ENCODE data around the gene GFOD2.
"Not testable (repeated sequence)": the region's sequence is repeated elsewhere in the genome, so short reads cannot be mapped to it uniquely, and the experiment has no call there.

GFOD2 gene, protein sequence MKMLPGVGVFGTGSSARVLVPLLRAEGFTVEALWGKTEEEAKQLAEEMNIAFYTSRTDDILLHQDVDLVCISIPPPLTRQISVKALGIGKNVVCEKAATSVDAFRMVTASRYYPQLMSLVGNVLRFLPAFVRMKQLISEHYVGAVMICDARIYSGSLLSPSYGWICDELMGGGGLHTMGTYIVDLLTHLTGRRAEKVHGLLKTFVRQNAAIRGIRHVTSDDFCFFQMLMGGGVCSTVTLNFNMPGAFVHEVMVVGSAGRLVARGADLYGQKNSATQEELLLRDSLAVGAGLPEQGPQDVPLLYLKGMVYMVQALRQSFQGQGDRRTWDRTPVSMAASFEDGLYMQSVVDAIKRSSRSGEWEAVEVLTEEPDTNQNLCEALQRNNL

DNA sequence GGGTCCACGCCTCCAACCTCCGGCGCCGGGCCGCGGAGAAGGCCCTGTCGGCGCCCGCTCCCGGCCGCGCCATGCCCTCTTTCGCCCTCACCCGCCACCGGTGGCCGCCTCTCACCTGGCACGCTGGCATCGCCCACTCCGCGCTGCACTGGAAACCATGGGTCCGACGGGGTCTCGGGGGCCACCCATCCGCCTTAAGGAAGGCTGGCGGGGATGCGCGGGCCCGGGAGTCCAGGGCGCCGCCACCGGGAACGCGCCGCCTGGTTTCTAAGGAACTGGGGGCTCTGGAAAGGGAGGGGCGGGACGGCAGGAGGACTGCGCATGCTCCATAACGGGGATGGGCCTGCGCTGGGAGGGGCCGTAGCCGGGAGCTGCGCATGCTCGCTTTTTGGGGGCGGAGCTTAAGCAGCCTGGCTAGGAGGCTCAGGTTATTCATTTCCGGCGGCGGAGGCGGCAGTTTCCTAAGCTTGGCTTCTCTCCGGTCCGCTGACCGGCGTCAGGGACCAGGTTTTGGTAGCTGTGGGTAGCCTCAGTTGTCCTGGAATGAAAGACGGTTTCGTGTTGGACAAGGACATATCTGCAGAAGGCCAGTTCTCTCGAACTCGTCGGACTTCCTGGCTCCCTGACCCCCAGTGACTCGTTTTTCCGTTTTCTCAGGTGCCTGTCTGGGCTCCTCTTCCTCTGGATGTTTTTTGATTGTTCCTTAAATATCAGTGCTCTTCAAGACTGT lies at the start of gene GFOD2:
Gene GFOD2 (minus strand): TSS at position 269 of the 730 bp plus-strand sequence. CDS start 33,601 bp downstream, outside the sequence.
- DNase-seq (ENCODE audit: low spot score) = peak; percentile 100

DNA sequence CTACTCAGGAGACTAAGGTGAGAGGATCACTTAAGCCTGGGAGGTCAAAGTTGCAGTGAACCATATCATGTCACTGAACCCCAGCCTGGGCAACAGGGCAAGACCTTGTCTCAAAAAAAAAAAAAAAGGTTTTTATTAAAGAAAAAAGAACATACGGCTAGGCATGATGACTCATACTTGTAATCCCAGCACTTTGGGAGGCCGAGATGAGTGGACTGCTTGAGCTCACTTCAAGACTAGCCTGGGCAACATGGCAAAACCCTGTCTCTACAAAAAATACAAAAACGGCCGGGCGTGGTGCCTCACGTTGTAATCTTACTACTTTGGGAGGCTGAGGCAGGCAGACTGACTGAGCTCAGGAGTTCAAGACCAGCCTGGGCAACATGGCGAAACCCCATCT lies 48.8 kb upstream of the GFOD2 start:
- peak; percentile 30 for DNase-seq (ENCODE audit: low spot score)

DNA sequence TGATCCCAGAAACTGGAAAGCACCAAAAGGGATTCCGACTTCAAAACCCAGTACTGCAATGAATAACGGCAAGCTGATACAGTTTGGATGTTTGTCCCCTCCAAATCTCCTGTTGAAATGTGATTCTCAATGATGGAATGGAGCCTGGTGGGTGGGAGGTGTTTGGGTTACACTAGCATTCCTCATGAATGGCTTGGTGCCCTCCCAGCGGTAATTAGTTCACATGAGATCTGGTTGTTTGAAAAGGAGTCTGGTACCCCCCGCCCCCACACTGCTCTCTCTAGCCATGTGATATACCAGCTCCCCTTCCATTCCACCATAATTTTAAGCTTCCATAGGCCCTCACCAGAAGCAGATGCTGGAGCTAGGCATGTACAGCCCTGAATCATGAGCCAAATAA lies 47.2 kb upstream of the GFOD2 start:
- DNase-seq (ENCODE audit: low spot score) = no peak

DNA sequence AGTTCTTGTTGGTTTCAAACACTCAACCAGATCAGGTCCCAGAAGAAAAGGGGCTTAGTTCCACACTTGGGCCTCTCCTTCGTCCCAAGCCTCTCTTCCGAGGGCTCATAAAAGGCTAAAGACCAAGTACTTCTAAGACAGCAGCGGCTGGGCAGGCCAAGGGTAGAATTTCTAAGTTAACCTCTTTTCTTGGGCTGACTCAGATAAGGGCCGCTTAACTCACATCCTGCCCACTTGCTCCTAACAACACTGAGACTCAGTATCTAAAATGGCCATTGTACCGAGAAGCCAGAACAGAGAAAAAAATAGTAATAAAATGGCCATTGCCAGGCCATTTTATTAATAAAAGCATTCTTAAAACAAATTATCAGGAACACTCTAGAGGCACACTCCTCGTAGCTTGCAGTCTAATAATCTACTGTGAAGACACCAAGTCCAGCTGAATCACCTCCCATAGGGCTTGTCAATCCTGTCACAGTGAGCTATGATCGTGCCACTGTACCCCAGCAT lies 45.1 kb upstream of the GFOD2 start:
- no peak for DNase-seq (ENCODE audit: low spot score)

DNA sequence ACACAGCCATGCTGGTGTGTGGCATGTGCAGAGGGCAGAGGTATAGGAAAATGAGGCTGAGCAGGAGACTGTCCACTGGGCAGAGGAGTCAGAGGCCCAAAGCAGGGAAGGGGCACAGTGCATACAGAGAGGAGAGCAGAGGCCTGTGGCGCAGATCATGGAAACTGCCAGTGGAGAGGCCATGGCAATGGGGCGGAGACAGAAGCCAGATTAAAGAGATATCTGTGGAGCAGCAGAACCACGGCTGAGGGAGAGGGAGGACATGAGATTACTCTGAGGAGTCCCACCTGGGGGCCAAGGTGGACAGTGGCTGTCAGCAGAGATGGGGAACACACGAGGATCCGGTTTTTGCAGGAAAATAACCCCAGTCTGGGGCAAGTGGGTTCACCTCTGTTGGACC lies 44.0 kb upstream of the GFOD2 start:
- DNase-seq (ENCODE audit: low spot score) = no peak

DNA sequence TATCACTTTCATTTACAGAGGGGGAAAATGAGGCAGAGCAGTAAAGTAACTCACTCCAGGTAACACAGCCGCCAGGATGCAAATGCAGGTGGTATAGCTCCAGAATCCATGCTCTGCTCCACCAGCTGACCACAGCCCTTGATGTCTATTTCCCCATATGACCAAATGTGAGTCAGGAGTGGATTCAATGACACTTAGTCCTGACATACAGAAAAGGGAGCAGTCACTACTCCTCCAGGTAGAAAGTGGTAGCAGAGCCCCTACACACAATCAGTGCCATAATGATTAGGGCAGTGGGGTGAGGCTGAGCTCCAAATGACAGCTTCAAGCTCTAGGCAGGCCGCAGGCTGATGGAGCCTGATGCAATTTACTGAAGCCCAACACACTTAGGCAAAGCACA lies 43.3 kb upstream of the GFOD2 start:
- DNase-seq (ENCODE audit: low spot score) = no peak

DNA sequence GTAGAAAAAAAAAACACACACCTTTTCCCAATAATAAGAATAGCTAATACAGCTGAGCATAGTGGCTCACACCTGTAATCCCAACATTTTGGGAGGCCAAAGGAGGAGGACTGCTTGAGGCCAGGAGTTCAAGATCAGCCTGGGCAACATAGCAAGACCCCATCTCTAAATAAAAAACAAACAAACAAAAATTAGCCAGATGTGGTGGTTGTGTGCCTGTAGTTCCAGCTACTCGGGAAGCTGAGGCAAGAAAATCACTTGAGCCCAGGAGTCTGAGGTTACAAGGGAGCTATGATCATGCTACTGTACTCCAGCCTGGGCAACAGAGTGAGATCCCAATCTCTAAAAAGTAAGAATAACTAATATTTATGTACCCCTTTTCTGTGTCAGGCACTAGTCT lies 42.8 kb upstream of the GFOD2 start:
- no peak for DNase-seq (ENCODE audit: low spot score)

DNA sequence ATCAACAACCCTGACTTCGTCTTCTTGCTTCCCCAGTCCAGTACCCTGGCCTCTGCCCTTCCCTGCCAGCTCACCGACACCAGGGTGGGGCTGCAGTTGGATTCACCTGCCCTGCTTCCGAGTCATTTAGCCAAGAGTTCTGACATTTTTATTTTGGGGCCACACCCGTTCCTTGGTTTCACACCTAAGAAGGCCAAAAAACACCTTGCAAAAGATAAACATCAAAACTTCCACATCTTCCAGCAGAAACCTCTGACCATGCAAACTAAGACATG lies 41.8 kb upstream of the GFOD2 start:
- DNase-seq (ENCODE audit: low spot score) = no peak

DNA sequence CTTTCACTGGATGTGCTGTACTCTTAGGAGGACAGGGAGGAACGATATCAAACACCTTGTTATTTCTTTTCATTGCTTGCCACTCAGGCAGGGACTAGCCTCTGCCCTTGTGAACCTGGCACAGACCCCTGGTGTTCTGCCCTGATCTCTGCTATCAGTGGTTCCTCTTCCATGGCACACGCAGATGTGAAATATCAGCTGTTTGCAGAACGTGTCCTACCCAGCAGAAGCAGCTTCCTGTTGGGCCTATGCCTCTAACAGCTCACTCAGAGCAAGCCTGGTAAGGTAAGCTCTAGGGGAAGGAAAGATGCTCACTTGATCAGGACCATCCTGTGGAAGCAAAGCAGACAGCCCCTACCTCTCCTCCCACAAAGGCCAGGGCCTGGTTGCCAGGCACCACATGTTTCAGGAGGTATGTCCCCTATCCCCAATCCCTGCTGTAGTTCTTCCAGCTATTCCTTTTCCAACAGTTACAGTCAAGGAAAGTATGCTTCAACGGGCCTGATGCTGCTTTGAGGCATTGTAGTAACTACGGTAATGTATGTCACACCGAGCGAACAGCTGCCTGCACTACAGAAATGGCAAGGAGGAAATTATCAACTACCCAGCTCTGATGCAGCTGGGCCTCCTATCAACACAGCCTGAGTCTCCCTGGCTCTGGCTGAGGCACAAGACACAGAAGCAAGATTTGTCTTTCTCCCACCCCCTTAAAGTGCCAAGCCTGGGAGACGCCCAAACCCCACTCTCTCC lies 41.3 kb upstream of the GFOD2 start:
- no peak for DNase-seq (ENCODE audit: low spot score)

DNA sequence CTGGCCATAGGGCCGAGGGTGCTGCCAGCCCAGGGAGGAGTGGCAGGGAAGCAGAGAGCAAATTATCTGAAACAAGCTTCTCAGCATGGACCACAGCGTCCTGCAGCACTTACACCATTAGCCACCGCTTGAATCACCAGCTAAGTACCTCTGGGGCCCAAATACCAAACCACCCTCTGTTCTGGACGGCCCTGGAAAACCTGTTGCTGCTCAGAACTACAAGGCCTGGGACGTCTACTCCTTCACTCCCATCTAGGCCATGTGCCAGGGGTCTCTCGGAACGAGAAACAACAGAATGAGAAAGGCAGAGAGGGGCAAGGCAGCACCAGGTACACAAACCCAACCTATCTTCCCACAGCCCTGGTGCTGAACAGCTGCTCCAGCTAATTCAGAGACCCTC lies 39.9 kb upstream of the GFOD2 start:
- DNase-seq (ENCODE audit: low spot score) = no peak

DNA sequence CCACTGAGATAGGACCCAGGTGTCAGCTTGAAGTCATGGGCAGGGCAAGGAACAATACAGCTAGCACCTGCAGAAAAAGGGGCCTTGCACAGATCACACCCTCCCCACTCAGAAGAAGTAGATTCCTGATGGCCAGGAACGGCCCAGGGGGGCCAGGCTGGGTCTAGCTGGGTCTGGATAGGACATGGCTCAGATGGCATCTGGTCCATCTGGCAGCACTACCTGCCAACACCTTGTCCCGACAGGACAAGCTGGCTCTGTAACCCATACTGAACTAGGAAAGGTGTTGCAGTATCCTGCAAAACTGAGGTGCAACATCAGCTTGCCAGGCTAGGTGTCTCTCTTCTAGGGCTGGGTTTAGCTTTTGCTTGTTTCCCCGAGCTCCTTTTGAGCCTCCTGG lies 38.9 kb upstream of the GFOD2 start:
- DNase-seq (ENCODE audit: low spot score) = no peak

DNA sequence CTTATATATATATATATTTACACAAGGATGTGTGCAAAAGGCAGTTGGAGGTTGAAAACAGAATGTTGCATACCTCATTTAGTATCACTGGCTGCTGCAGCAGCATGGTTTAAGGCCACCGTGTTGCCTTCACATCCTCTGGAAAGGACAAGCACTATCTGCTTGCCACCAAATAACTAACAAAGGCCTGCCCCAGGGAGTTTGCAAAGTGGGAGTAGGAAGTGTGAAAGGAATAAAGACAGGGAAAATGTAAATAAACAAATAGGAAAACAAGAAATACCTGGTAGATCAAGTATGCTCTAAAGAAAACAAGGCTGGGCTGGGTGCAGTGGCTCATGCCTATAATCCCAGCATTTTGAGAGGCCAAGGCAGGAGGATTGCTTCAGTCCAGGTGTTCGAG lies 33.5 kb upstream of the GFOD2 start:
- no peak for DNase-seq (ENCODE audit: low spot score)

DNA sequence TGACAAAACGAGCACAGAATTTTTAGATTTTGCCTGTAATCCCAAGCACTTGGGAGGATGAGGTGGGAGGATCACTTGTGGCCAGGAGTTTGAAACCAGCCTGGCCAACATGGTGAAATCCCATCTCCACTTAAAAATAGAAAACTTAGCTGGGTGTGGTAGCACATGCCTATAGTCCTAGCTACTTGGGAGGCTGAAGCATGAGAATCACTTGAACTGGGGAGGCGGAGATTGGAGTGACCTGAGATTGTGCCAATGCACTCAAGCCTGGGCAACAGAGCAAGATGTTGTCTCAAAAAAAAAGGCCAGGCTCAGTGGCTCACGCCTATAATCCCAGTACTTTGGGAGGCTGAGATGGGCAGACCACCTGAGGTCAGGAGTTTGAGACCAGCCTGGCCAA lies 32.2 kb upstream of the GFOD2 start:
- DNase-seq (ENCODE audit: low spot score) = not testable (repeated sequence)

DNA sequence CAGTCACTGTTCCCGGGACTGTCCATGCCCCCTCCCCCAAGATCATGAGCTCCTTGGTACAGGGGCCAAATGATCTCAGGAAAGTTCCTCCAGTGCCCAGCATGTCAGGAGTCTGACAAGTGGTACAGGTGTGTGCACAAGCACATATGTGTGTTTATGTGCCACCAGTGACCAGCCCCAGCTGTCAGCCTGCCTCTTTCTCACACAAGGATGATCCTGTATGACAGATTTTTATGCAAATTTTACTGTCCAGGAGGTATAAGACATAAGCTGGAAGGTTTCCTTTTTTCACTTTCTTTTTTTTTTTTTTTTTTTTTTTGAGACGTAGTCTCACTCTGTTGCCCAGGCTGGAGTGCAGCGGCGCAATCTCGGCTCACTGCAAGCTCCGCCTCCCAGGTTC lies 31.4 kb upstream of the GFOD2 start:
- no peak for DNase-seq (ENCODE audit: low spot score)

DNA sequence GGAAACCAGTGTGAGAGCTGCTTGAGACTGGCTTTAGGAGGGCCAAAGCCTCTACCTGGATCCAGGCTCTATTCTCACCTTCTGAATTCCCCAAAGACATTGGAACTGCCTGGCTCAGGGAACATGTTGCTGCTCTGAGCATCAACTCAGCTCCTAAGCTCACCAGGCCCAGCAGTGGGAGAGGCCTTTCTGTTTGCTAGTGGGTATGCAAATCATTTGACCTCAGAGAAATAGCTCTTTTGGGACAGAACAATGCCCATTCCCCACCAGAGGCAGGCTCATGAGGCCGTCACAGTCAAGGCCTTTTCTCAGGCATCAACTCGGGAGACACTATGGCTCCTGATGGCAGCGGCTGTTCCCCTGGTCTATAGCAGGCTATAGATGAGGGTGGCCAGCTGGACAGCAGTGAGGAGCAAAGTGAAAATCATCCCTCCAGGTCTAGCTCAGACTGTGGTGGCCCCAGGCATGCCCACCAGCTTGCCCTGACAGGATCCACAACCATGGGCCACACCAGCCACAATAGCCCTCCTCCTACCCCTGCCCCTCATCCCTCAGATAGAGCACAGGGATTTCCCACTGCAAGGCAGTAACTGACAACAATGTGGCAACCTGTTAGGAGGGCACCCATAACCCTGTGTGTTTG lies 30.4 kb upstream of the GFOD2 start:
- DNase-seq (ENCODE audit: low spot score) = no peak

DNA sequence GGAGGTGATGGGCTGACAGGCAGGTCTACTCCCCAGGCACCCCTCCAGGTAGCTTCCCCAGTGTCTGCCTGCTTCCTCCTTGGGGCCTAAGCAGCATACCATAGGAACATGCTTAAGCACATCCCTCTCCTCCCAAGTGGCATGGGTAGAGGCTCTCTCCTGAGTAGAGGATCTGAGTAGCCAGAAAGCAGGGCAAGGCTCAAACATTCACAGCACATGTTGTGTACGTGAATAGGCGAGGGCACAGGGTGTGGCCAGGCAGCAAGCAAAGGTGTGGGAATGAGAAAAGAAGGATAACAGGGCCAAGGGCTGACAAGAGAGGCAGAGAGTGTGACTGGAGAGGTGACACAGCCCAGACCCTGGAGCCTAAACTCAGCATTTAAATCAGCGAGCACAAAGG lies 29.7 kb upstream of the GFOD2 start:
- DNase-seq (ENCODE audit: low spot score) = no peak

DNA sequence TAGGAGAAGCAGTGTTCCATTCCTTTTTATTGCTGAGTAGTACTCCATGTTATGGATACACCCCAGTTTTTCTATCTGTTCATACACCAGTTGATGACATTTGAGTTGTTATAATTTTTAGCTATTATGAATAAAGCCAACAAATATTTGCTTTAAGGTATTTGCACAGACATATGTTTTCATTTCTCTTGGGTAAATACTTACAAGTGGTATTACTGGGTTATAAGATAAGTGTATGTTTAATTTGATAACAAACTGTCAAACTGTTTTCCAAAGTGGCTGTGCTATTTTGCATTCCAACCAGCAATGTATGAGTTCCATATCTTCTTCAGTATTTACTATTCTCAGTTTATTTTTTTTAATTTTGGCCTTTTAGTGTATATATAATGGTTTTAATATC lies 27.7 kb upstream of the GFOD2 start:
- DNase-seq (ENCODE audit: low spot score) = no peak

DNA sequence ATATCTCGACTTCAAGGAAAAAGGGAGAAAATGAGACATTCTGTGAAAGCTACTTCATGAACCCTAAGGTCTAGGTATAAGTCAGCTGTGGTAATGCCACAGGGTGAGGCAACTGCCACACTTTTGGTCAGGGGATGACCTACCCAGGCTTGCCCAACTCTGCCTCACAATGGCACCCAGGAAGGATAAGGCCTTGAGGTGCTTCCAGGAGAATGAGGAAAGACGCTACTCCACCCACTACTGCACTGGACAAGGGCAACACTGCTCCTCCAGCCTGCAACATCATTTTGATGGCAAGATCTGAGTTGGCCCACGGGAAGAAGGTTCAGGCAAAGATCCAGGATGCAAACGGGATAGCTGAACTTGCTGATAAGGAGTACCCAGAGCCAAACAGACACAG lies 22.0 kb upstream of the GFOD2 start:
- no peak for DNase-seq (ENCODE audit: low spot score)

DNA sequence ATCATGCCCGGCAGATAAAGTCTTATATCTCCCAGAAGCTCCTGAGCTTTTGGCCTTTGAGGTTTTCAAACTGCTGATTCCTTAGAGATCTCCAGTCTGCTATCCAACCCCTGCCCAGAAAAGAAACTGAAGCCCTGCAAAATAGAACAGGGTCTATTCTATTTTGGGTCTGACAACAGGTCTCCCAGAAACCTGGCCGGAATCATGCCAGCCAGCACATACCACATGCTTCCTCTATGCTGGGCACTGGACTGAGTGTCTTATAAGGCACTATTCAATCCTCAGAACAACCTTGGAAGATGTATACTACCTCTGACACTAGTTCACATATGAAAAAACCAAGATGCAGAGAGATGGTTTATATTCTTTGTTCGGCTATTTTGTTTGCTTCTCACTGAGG lies 21.3 kb upstream of the GFOD2 start:
- no peak for DNase-seq (ENCODE audit: low spot score)

DNA sequence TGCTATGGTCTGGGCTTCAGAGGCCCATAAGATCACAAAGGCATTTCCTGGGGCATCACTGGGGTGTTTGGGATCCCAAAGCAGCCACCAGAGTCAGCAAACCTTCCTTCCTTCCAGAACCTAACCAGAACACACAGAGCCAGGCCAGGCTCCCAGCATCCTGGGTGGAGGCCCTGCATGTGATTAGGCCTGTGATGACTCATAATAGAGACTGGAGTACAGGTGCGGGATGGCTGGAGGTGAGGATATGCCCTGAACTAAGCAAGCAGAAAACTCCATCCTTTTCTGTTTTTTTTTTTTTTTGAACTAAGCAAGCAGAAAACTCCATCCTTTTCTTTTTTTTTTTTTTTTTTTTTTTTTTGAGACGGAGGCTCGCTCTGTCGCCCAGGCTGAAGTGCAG lies 17.7 kb upstream of the GFOD2 start:
- DNase-seq (ENCODE audit: low spot score) = no peak

DNA sequence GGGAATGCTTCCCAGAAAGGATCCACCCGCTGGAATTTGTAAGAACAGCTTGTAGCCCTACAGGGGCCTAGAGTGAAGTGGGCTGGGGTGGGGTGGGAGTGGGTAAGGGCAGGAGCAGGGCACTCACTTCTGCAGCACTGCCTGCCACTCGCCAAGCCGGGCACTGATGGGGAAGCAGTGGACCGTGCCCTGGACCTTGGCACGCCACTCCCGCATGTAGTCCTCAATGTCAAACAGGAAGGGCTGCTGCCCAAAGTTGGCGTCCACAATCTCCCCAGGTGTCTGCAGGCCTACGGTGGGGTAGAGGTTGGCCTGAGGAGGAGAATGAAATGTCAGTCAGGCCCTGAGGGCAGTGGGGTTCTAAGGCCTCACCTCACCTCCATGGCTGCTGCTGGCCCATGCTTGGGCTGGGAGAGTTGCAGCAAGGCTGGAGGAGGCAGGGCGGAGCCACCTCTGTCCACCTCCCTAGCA lies 15.7 kb upstream of the GFOD2 start:
- DNase-seq (ENCODE audit: low spot score) = no peak

DNA sequence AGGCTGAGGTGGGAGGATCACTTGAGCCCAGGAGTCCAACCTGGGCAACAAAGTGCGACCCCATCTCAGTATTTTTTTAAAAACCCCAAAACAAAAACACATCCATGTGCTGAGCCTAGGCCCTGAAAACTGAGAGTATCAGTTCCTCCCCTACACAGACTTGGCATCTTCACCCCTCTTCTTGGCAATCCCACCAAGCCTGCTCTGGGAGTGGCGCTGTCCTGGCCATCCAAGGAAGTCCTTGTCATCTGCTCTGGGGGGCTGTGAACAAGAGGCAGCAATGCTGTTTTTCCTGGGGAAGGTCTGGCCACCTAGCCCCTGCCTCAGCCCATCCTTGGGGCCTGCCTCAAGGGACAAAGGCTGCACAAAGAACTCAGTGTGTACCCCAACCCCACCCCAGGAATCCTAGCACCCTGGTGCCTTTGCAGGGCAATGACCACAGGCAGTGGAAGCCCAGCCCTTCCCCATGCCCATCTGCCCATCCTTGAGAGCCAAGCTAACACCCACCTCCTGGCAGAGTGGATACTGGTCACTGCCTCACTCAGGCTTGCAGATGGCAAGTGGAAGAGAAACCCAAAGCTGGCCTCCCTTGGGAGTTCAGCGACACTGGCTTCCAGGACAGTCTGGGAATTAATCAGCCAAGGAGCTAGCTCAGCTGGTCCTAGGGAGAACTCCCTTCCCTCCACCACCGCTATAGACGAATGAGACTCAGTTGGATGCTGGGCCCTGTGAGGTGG lies 14.8 kb upstream of the GFOD2 start:
- DNase-seq (ENCODE audit: low spot score) = no peak

Measured in hepatic stellate cell (primary cell).